HepG2 (cell line): ENCODE data around the gene USE1. TPM values are rescaled to one million over a fixed set of nuclear protein-coding genes. Genes with fewer than 3 reads are reported as not detected.

Experiments
- ATAC-seq: fragments of 200-7000 bp; cut with Tn5 transposase; 3 replicates; pipeline ENCODE4 v1.9.1; 2020; ENCODE audit warnings: mild to moderate bottlenecking, moderate library complexity
- BruUV-seq: library from RNA; stranded (reverse); fragments of 400-500 nt; replicated peaks from 2 replicates; lab custom pipeline; 2021; lab: Mats Ljungman, UMichigan
- CTCF ChIA-PET: fragments of 300-600 bp; formaldehyde crosslinking; extraction: SDS; loops from one replicate; lab custom pipeline; 2021; ENCODE audit warnings: low total read pairs, inconsistent platforms, low intra/inter-chr PET ratio; lab: Yijun Ruan, JAX
- POLR2A ChIA-PET: fragments of 350-600 bp; sonication (Branson Sonifier 250); formaldehyde crosslinking; loops from one replicate; lab custom pipeline; 2020; ENCODE audit warnings: antibody characterized with exemption, inconsistent platforms; lab: Yijun Ruan, JAX
- DNase-seq: peaks from one replicate; pipeline ENCODE4 v3.0.0-alpha.2; 2015; ENCODE audit warnings: low spot score
- FAIRE-seq: peaks from 3 replicates; lab custom pipeline; 2011; peaks lifted over from hg19 to GRCh38; lab: Jason Lieb, UNC
- H2AFZ ChIP-seq: one replicate; pipeline ENCODE4 v1.6.1; 2011; ENCODE audit warnings: low read length, inconsistent platforms
- H3K27ac ChIP-seq: fragments of 300-600 bp; 3 replicates; pipeline ENCODE4 v1.8.0; 2011; ENCODE audit warnings: mixed run types, mild to moderate bottlenecking, mixed read lengths, low read length, inconsistent platforms; ENCODE audit not compliant: insufficient read depth; ENCODE audit errors: extremely low read length
- H3K27me3 ChIP-seq, 2 experiments: fragments of 200-600 bp in 1 of 2; 2 replicates in 1 of 2; 3 replicates in 1 of 2; pipeline versions ENCODE4 v1.6.0 to v1.8.0; 2011; ENCODE audit warnings: low read length in 2 of 2, mild to moderate bottlenecking in 2 of 2, moderate library complexity in 2 of 2, inconsistent platforms in 1 of 2; ENCODE audit not compliant: insufficient read depth in 2 of 2, control insufficient read depth in 1 of 2
- H3K36me3 ChIP-seq, 2 experiments: fragments of 200-600 bp in 1 of 2; replicated peaks in 1 of 2; 2 replicates in 1 of 2; 3 replicates in 1 of 2; pipeline versions ENCODE4 v1.5.1 to v1.8.0; 2011; ENCODE audit warnings: low read length in 2 of 2, inconsistent platforms in 1 of 2; ENCODE audit not compliant: insufficient read depth in 2 of 2, control insufficient read depth in 1 of 2
- H3K4me1 ChIP-seq: 2 replicates; pipeline ENCODE4 v1.5.1; 2012; ENCODE audit warnings: low read length, inconsistent platforms; ENCODE audit not compliant: insufficient read depth
- H3K4me2 ChIP-seq: 2 replicates; pipeline ENCODE4 v1.6.0; 2011; ENCODE audit warnings: low read depth, low read length, inconsistent platforms
- H3K4me3 ChIP-seq, 3 experiments: fragments of 200-600 bp in 1 of 3; sonication (generic), shearing (Covaris generic) in 1 of 3; replicated peaks in 1 of 3; 2 replicates each; pipeline ENCODE4 v1.5.1; 2011 to 2016; ENCODE audit warnings: low read length in 3 of 3, inconsistent platforms in 2 of 3, low read depth in 2 of 3, mild to moderate bottlenecking in 2 of 3, control low read depth in 1 of 3, mixed read lengths in 1 of 3; ENCODE audit not compliant: insufficient read depth in 1 of 3
- H3K79me2 ChIP-seq: one replicate; pipeline ENCODE4 v1.6.1; 2011; ENCODE audit warnings: low read length, inconsistent platforms; ENCODE audit not compliant: insufficient read depth
- H3K9ac ChIP-seq: 2 replicates; pipeline ENCODE4 v1.6.0; 2011; ENCODE audit warnings: mild to moderate bottlenecking, low read depth, low read length, inconsistent platforms; ENCODE audit not compliant: insufficient read depth
- H3K9me3 ChIP-seq: 2 replicates; pipeline ENCODE4 v1.5.1; 2012; ENCODE audit warnings: mild to moderate bottlenecking, low read length
- H4K20me1 ChIP-seq: 2 replicates; pipeline ENCODE4 v1.6.0; 2011; ENCODE audit warnings: inconsistent platforms, mild to moderate bottlenecking, low read length, moderate library complexity; ENCODE audit not compliant: insufficient read depth
- CBX2 ChIP-seq, 2 experiments: fragments of 200-600 bp in 1 of 2; sonication (generic); formaldehyde crosslinking in 1 of 2; IDR thresholded peaks; 2 replicates each; pipeline versions ENCODE4 v1.7.0 to v1.8.1; 2018 to 2022; ENCODE audit warnings: low read depth in 2 of 2, low read length in 1 of 2, mild to moderate bottlenecking in 1 of 2, missing genetic modification reagents in 1 of 2
- CEBPG ChIP-seq: IDR thresholded peaks from 2 replicates; pipeline ENCODE4 v1.6.1; 2016
- ETS1 ChIP-seq: sonication (generic); formaldehyde crosslinking; IDR thresholded peaks from 2 replicates; pipeline ENCODE4 v1.4.0; 2020; ENCODE audit warnings: missing genetic modification reagents
- KLF16 ChIP-seq, 2 experiments: sonication (generic) in 1 of 2; formaldehyde crosslinking in 1 of 2; IDR thresholded peaks; 2 replicates each; pipeline versions ENCODE4 v1.6.1 to v1.8.0; 2016 to 2023; ENCODE audit warnings: missing genetic modification reagents in 2 of 2, missing compliant biosample characterization in 1 of 2
- MTF2 ChIP-seq: sonication (generic); formaldehyde crosslinking; IDR thresholded peaks from 2 replicates; pipeline ENCODE4 v1.5.0; 2020; ENCODE audit warnings: missing genetic modification reagents, borderline replicate concordance
- NFAT5 ChIP-seq: sonication (generic); formaldehyde crosslinking; IDR thresholded peaks from 2 replicates; pipeline ENCODE4 v1.4.0; 2020; ENCODE audit warnings: missing genetic modification reagents
- ZBTB37 ChIP-seq: sonication (generic); formaldehyde crosslinking; IDR thresholded peaks from 2 replicates; pipeline ENCODE4 v1.4.0; 2020; ENCODE audit warnings: mild to moderate bottlenecking, missing genetic modification reagents
- ZBTB8A ChIP-seq: sonication (generic); formaldehyde crosslinking; IDR thresholded peaks from 2 replicates; pipeline ENCODE4 v1.4.0; 2020; ENCODE audit warnings: mild to moderate bottlenecking, low read depth, missing genetic modification reagents, borderline replicate concordance
- ZEB1 ChIP-seq: IDR thresholded peaks from 2 replicates; pipeline ENCODE4 v1.6.1; 2012; ENCODE audit warnings: mild to moderate bottlenecking, low read depth, inconsistent platforms; ENCODE audit not compliant: insufficient replicate concordance
- ZMAT5 ChIP-seq: sonication (generic); formaldehyde crosslinking; IDR thresholded peaks from 2 replicates; pipeline ENCODE4 v1.5.0; 2020; ENCODE audit warnings: mild to moderate bottlenecking, low read depth, missing genetic modification reagents, borderline replicate concordance
- ZNF441 ChIP-seq: sonication (generic); formaldehyde crosslinking; IDR thresholded peaks from 2 replicates; pipeline ENCODE4 v1.7.0; 2021; ENCODE audit warnings: missing genetic modification reagents, borderline replicate concordance
- ZNF563 ChIP-seq: sonication (generic); formaldehyde crosslinking; IDR thresholded peaks from 2 replicates; pipeline ENCODE4 v1.8.0; 2022; ENCODE audit warnings: mild to moderate bottlenecking, moderate library complexity, missing genetic modification reagents
- ZNF614 ChIP-seq: IDR thresholded peaks from 2 replicates; pipeline ENCODE4 v1.6.1; 2018; ENCODE audit warnings: missing biosample characterization, missing genetic modification reagents, inconsistent platforms, borderline replicate concordance
- WGBS: methylation state at CpG from one replicate; pipeline ENCODE4 v1.1.6; 2017; ENCODE audit warnings: low lambda C conversion rate; 5-methylcytosine and 5-hydroxymethylcytosine counted together
- in situ Hi-C: cut with HindIII; loops from 2 replicates; pipeline ENCODE4 v1.10.0; 2017; ENCODE audit warnings: low pct_unique_long_range_greater_than_20kb; ENCODE audit not compliant: extremely low pct_ligation_motif_present
- intact Hi-C: fragments of 100-400 bp; cut with micrococcal nuclease; formaldehyde crosslinking; loops from one replicate; pipeline ENCODE4 v1.10.0; 2022; ENCODE audit not compliant: unreplicated experiment
- polyA plus RNA-seq, 8 experiments: library from polyadenylated mRNA; depleted of rRNA in 3 of 8; stranded (reverse) in 7 of 8; unstranded in 1 of 8; fragments of >200 nt; fragmentation: Illumina TruSeq in 4 of 8; extraction: Trizol in 4 of 8; gene quantifications; 2 replicates each; pipeline versions ENCODE4 v1.2.1 to v1.2.3, GENCODE V29; 2011 to 2016; ENCODE audit warnings: low read depth in 4 of 8, missing spikeins in 1 of 8, mixed read lengths in 1 of 8; ENCODE audit not compliant: insufficient read depth in 1 of 8
- total RNA-seq, 5 experiments: library from RNA; depleted of rRNA; stranded (reverse); fragments of >200 nt; fragmentation: Illumina TruSeq; extraction: Trizol; gene quantifications; 2 replicates each; pipeline ENCODE4 v1.2.3, GENCODE V29; 2016; ENCODE audit warnings: low read depth in 1 of 5

Gene USE1
- total and polyA plus RNA-seq, 2 of the 13 experiments (the other 11 are each of a cell fraction or from before 2014, with no cell fraction given): 9.9 to 17.6 TPM

GRCh38 chr19:17255150-17255621 is 40.0 kb downstream of the USE1 start (continued):
- no peak for TF ChIP-seq ETS1 (CRISPR knock-in tag)
- TF ChIP-seq ZNF563 (CRISPR knock-in tag): peak; percentile 60; the same call in 1 of the 2 replicates
- TF ChIP-seq ZBTB37 (CRISPR knock-in tag): no peak

- no peak for DNase-seq
- FAIRE-seq: no peak
- BruUV-seq: no TSS peak
- H4K20me1 ChIP-seq: no peaks in the 10 kb centered on the region
- WGBS: 87% methylated on average over 3 of the region's 3 CpGs
- no peak overlapping the region for H3K27ac ChIP-seq
- H3K4me1 ChIP-seq: peaks cover 40% of the 10 kb centered on the region
- ChIA-PET POLR2A (interaction anchor here (1.4 to 2.2 kb wide), 6 partner anchors 11 to 53 kb away, joined by 3 to 28 read pairs (median 16); partner anchors contain the start of genes BABAM1, DDA1 and USE1), CTCF (no interaction called here)
- H3K79me2 ChIP-seq: no peaks in the 10 kb centered on the region
- H3K9ac ChIP-seq: no peak overlapping the region
- H3K9me3 ChIP-seq: no peaks in the 10 kb centered on the region
- H3K36me3 ChIP-seq: no peaks in the 10 kb centered on the region
- no peak overlapping the region for H3K4me2 ChIP-seq
- intact Hi-C loops: no loop called here
- no peak for ATAC-seq
- in situ Hi-C loops: no loop called here
- H3K4me3 ChIP-seq: no peak overlapping the region
- H2AFZ ChIP-seq: no peak overlapping the region
- no peaks in the 10 kb centered on the region for H3K27me3 ChIP-seq
- TF ChIP-seq NFAT5 (no peak), KLF16 (CRISPR knock-in tag; IDR thresholded peaks at IDR 0.05) (no peak), ZNF614 (no peak), ZNF441 (CRISPR knock-in tag) (no peak), CBX2 (IDR thresholded peaks at IDR 0.05; ENCODE audit: low read depth, low read length) (no peak), CBX2 (CRISPR knock-in tag; IDR thresholded peaks at IDR 0.05; ENCODE audit: low read depth) (no peak), ZEB1 (no peak), MTF2 (CRISPR knock-in tag) (no peak), ZMAT5 (CRISPR knock-in tag) (no peak), CEBPG (no peak), ZBTB8A (CRISPR knock-in tag) (no peak)
Measured at GRCh38 chr19:17256130-17256529, 41.0 kb downstream of the USE1 start.
